Neural cell (in vitro differentiated cells): Measurements from ENCODE around the gene EBF3. TPM values are rescaled to one million over a fixed set of nuclear protein-coding genes. Genes with fewer than 3 reads are reported as not detected.

Source experiments
- H2AFZ ChIP-seq: fragments of 200-600, 300-800 bp; sonication (generic), shearing (Covaris generic); 2 replicates; pipeline ENCODE4 v1.6.0; 2014; ENCODE audit warnings: low read depth, mild to moderate bottlenecking, antibody characterized with exemption, low read length, moderate library complexity
- H3F3A ChIP-seq: fragments of 200-600 bp; shearing (Covaris generic); 2 replicates; pipeline ENCODE4 v1.6.1; 2016; ENCODE audit warnings: mild to moderate bottlenecking, moderate library complexity, mixed read lengths, antibody characterized with exemption, low read length; ENCODE audit not compliant: insufficient read depth, poor library complexity, severe bottlenecking
- H3K27ac ChIP-seq: fragments of 200-600, 300-800 bp; sonication (generic), shearing (Covaris generic); 2 replicates; pipeline ENCODE4 v1.5.1; 2014; ENCODE audit warnings: mild to moderate bottlenecking, low read length, moderate library complexity
- H3K27me3 ChIP-seq: fragments of 300-800, 200-600 bp; sonication (generic), shearing (Covaris generic); 2 replicates; pipeline ENCODE4 v1.6.0; 2014; ENCODE audit warnings: mild to moderate bottlenecking, low read depth, low read length, moderate library complexity; ENCODE audit not compliant: insufficient read depth
- H3K36me3 ChIP-seq: fragments of 300-800, 200-600 bp; sonication (generic), shearing (Covaris generic); 2 replicates; pipeline ENCODE4 v1.5.1; 2014; ENCODE audit warnings: mild to moderate bottlenecking, antibody characterized with exemption, low read length, moderate library complexity; ENCODE audit not compliant: insufficient read depth
- H3K4me2 ChIP-seq: fragments of 300-800, 200-600 bp; sonication (generic), shearing (Covaris generic); 2 replicates; pipeline ENCODE4 v1.6.0; 2014; ENCODE audit warnings: mild to moderate bottlenecking, low read length
- H3K4me3 ChIP-seq: fragments of 300-800, 200-600 bp; sonication (generic), shearing (Covaris generic); 2 replicates; pipeline ENCODE4 v1.5.1; 2014; ENCODE audit warnings: mild to moderate bottlenecking, low read length, moderate library complexity
- H3K79me2 ChIP-seq: fragments of 200-600 bp; shearing (Covaris generic); replicated peaks from 2 replicates; pipeline ENCODE4 v1.6.0; 2014; ENCODE audit warnings: mild to moderate bottlenecking, low read length, moderate library complexity; ENCODE audit not compliant: insufficient read depth
- H3K9ac ChIP-seq: fragments of 300-800, 200-600 bp; sonication (generic), shearing (Covaris generic); 2 replicates; pipeline ENCODE4 v1.6.1; 2016; ENCODE audit warnings: mild to moderate bottlenecking, low read length, mixed read lengths
- H3K9me2 ChIP-seq: fragments of 200-600 bp; shearing (Covaris generic); 2 replicates; pipeline ENCODE4 v1.6.1; 2016; ENCODE audit warnings: mild to moderate bottlenecking, low read length, mixed read lengths; ENCODE audit not compliant: insufficient read depth
- H3K9me3 ChIP-seq: fragments of 200-600, 300-800 bp; sonication (generic), shearing (Covaris generic); 2 replicates; pipeline ENCODE4 v1.6.1; 2016; ENCODE audit warnings: mild to moderate bottlenecking, mixed run types, low read length, moderate library complexity, mixed read lengths
- H4K20me1 ChIP-seq: fragments of 200-600 bp; shearing (Covaris generic); 2 replicates; pipeline ENCODE4 v1.6.1; 2016; ENCODE audit warnings: mild to moderate bottlenecking, mixed run types; ENCODE audit not compliant: insufficient read depth
- EP300 ChIP-seq: fragments of 450-650 bp; conservative IDR thresholded peaks from 2 replicates; pipeline ENCODE4 v1.6.1; 2014; ENCODE audit warnings: antibody characterized with exemption, mild to moderate bottlenecking, moderate library complexity; ENCODE audit not compliant: poor library complexity, severe bottlenecking
- EZH2 ChIP-seq: fragments of 200-600, 300-800 bp; shearing (Covaris generic), sonication (generic); IDR thresholded peaks from 2 replicates; pipeline ENCODE4 v1.6.1; 2014; ENCODE audit warnings: antibody characterized with exemption, low read length, borderline replicate concordance, mild to moderate bottlenecking; ENCODE audit not compliant: insufficient read depth, poor library complexity, severe bottlenecking
- MXI1 ChIP-seq: fragments of 450-650 bp; conservative IDR thresholded peaks from 2 replicates; pipeline ENCODE4 v1.6.1; 2014; ENCODE audit warnings: antibody characterized with exemption, mild to moderate bottlenecking; ENCODE audit not compliant: poor library complexity, severe bottlenecking
- POLR2AphosphoS5 ChIP-seq: IDR thresholded peaks from 2 replicates; pipeline ENCODE4 v1.6.1; 2012
- RAD21 ChIP-seq: fragments of 450-650 bp; conservative IDR thresholded peaks from 2 replicates; pipeline ENCODE4 v1.6.1; 2014; ENCODE audit warnings: antibody characterized with exemption, mild to moderate bottlenecking, moderate library complexity
- SMC3 ChIP-seq: fragments of 450-650 bp; conservative IDR thresholded peaks from 2 replicates; pipeline ENCODE4 v1.6.1; 2014; ENCODE audit warnings: antibody characterized with exemption, mild to moderate bottlenecking, moderate library complexity; ENCODE audit not compliant: poor library complexity
- TAF1 ChIP-seq: IDR thresholded peaks from 2 replicates; pipeline ENCODE4 v1.6.1; 2012; ENCODE audit warnings: low read depth
- polyA plus RNA-seq: library from polyadenylated mRNA; depleted of rRNA; stranded (reverse); fragments of >200 nt; gene quantifications from 2 replicates; pipeline ENCODE4 v1.2.3, GENCODE V29; 2014
- TF ChIP-seq, protein P1 (sequence below): IDR thresholded peaks from 2 replicates; pipeline ENCODE4 v1.6.1; 2012; ENCODE audit warnings: borderline replicate concordance
- TF ChIP-seq, protein P2 (sequence below): fragments of 450-650 bp; IDR thresholded peaks from 2 replicates; pipeline ENCODE4 v1.5.1; 2014; ENCODE audit warnings: antibody characterized with exemption, mild to moderate bottlenecking, moderate library complexity; ENCODE audit not compliant: poor library complexity, severe bottlenecking

The EBF3 gene
- polyA plus RNA-seq, 1 donor from 2014 or later, result 0.38 TPM

- TF ChIP-seq, protein P1, sequence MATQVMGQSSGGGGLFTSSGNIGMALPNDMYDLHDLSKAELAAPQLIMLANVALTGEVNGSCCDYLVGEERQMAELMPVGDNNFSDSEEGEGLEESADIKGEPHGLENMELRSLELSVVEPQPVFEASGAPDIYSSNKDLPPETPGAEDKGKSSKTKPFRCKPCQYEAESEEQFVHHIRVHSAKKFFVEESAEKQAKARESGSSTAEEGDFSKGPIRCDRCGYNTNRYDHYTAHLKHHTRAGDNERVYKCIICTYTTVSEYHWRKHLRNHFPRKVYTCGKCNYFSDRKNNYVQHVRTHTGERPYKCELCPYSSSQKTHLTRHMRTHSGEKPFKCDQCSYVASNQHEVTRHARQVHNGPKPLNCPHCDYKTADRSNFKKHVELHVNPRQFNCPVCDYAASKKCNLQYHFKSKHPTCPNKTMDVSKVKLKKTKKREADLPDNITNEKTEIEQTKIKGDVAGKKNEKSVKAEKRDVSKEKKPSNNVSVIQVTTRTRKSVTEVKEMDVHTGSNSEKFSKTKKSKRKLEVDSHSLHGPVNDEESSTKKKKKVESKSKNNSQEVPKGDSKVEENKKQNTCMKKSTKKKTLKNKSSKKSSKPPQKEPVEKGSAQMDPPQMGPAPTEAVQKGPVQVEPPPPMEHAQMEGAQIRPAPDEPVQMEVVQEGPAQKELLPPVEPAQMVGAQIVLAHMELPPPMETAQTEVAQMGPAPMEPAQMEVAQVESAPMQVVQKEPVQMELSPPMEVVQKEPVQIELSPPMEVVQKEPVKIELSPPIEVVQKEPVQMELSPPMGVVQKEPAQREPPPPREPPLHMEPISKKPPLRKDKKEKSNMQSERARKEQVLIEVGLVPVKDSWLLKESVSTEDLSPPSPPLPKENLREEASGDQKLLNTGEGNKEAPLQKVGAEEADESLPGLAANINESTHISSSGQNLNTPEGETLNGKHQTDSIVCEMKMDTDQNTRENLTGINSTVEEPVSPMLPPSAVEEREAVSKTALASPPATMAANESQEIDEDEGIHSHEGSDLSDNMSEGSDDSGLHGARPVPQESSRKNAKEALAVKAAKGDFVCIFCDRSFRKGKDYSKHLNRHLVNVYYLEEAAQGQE, result no peak
- TF ChIP-seq, protein P2, sequence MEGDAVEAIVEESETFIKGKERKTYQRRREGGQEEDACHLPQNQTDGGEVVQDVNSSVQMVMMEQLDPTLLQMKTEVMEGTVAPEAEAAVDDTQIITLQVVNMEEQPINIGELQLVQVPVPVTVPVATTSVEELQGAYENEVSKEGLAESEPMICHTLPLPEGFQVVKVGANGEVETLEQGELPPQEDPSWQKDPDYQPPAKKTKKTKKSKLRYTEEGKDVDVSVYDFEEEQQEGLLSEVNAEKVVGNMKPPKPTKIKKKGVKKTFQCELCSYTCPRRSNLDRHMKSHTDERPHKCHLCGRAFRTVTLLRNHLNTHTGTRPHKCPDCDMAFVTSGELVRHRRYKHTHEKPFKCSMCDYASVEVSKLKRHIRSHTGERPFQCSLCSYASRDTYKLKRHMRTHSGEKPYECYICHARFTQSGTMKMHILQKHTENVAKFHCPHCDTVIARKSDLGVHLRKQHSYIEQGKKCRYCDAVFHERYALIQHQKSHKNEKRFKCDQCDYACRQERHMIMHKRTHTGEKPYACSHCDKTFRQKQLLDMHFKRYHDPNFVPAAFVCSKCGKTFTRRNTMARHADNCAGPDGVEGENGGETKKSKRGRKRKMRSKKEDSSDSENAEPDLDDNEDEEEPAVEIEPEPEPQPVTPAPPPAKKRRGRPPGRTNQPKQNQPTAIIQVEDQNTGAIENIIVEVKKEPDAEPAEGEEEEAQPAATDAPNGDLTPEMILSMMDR, result no peak
- no peak for TF ChIP-seq RAD21
- no peak for TF ChIP-seq SMC3
- no peak for TF ChIP-seq EP300
- TF ChIP-seq TAF1, result no peak
- no peak for TF ChIP-seq POLR2AphosphoS5
- no peak for TF ChIP-seq EZH2
- no peak for TF ChIP-seq MXI1
Observed at GRCh38 chr10:129926066-129927055, 37.7 kb downstream of the EBF3 start.

GRCh38 chr10:129924375-129925085 lies 39.5 kb downstream of the EBF3 start:
- no peaks in the 10 kb centered on the region for H3K27me3 ChIP-seq
- no peaks in the 10 kb centered on the region for H3K79me2 ChIP-seq
- H3K4me2 ChIP-seq, result no peak overlapping the region
- H3F3A ChIP-seq, result no peaks in the 10 kb centered on the region
- no peak overlapping the region for H3K9ac ChIP-seq
- no peak overlapping the region for H2AFZ ChIP-seq
- no peaks in the 10 kb centered on the region for H4K20me1 ChIP-seq
- no peaks in the 10 kb centered on the region for H3K9me2 ChIP-seq
- no peak for TF ChIP-seq SMC3
- TF ChIP-seq MXI1, result no peak
- TF ChIP-seq TAF1, result no peak
- H3K4me3 ChIP-seq, result no peak overlapping the region
- no peak overlapping the region for H3K27ac ChIP-seq
- H3K36me3 ChIP-seq, result no peaks in the 10 kb centered on the region
- no peaks in the 10 kb centered on the region for H3K9me3 ChIP-seq

More at GRCh38 chr10:129926066-129927055, 37.7 kb downstream of the EBF3 start:
- Histone ChIP-seq H3K27ac (no peak overlapping the region), H3F3A (no peaks in the 10 kb centered on the region), H3K36me3 (no peaks in the 10 kb centered on the region), H3K27me3 (no peaks in the 10 kb centered on the region), H3K9ac (no peak overlapping the region), H3K4me2 (no peak overlapping the region), H3K9me3 (no peaks in the 10 kb centered on the region), H2AFZ (no peak overlapping the region), H3K9me2 (no peaks in the 10 kb centered on the region), H3K4me3 (no peak overlapping the region), H3K79me2 (no peaks in the 10 kb centered on the region), H4K20me1 (no peaks in the 10 kb centered on the region)
